NCI-H2171 (cell line): ENCODE measurements around the gene CIB2.

ENCODE experiments used
- DNase-seq: peaks from one replicate; lab custom pipeline; 2025; lab: John Stamatoyannopoulos, UW

CIB2 gene

GRCh38 chr15:78107471-78107870 lies 23.8 kb downstream of the CIB2 start:
- no peak for DNase-seq

- no peak for DNase-seq
These were observed 25.6 kb downstream of the CIB2 start for GRCh38 chr15:78105476-78106241.

GRCh38 chr15:78104566-78105475 lies 26.4 kb downstream of the CIB2 start:
- DNase-seq: no peak

GRCh38 chr15:78104119-78104479 lies 27.1 kb downstream of the CIB2 start:
- DNase-seq: no peak

- DNase-seq: no peak
These were observed 27.7 kb downstream of the CIB2 start for GRCh38 chr15:78103406-78104118.

GRCh38 chr15:78102741-78103140 lies 28.5 kb downstream of the CIB2 start:
- no peak for DNase-seq

GRCh38 chr15:78102211-78102610 lies 29.0 kb downstream of the CIB2 start:
- no peak for DNase-seq

GRCh38 chr15:78101423-78102105 lies 29.7 kb downstream of the CIB2 start:
- no peak for DNase-seq

GRCh38 chr15:78100886-78101285 lies 30.4 kb downstream of the CIB2 start:
- DNase-seq: no peak

GRCh38 chr15:78098131-78098755 lies 33.0 kb downstream of the CIB2 start:
- no peak for DNase-seq

- no peak for DNase-seq
These were observed 33.6 kb downstream of the CIB2 start for GRCh38 chr15:78097667-78098066.

GRCh38 chr15:78093242-78094020 lies 37.8 kb downstream of the CIB2 start:
- DNase-seq: no peak

GRCh38 chr15:78092261-78093041 lies 38.8 kb downstream of the CIB2 start, which contains the start of gene SH2D7:
SH2D7 (plus strand) TSS chr15:78092561; CDS start chr15:78092585, 24 bp downstream.
- no peak for DNase-seq

GRCh38 chr15:78090422-78091063 lies 40.7 kb downstream of the CIB2 start:
- DNase-seq: no peak

GRCh38 chr15:78088773-78089080 lies 42.5 kb downstream of the CIB2 start:
- no peak for DNase-seq

GRCh38 chr15:78087951-78088772 lies 43.1 kb downstream of the CIB2 start:
- no peak for DNase-seq

- no peak for DNase-seq
These were observed 45.3 kb downstream of the CIB2 start for GRCh38 chr15:78085928-78086327.

- no peak for DNase-seq
These were observed 46.8 kb downstream of the CIB2 start for GRCh38 chr15:78084449-78084750.
